ENCODE results near the gene NR6A1. TPM values are rescaled to one million over a fixed set of nuclear protein-coding genes. Genes with fewer than 3 reads are reported as not detected.

NR6A1 gene
- total RNA-seq, 1 experiment from 2014 or later, result 6.7 TPM

GRCh38 chr9:124522121-124523098 is 248.7 kb downstream of the NR6A1 start:
- CTCF ChIA-PET, result no interaction called here

GRCh38 chr9:124521142-124521541 is 250.0 kb downstream of the NR6A1 start:
- peaks cover 5% of the 10 kb centered on the region for H3K36me3 Mint-ChIP-seq (ENCODE audit: insufficient read depth, unreplicated experiment)
- TF ChIP-seq CTCF (IDR thresholded peaks at IDR 0.05; ENCODE audit: unreplicated experiment), result no peak
- no peaks in the 10 kb centered on the region for H3K9me3 Mint-ChIP-seq (ENCODE audit: low read depth, unreplicated experiment)
- intact Hi-C loops (cut with micrococcal nuclease; ENCODE audit: unreplicated experiment), result no loop called here
- no peak overlapping the region for H3K27ac Mint-ChIP-seq (ENCODE audit: unreplicated experiment)
- H3K4me3 Mint-ChIP-seq (ENCODE audit: low read depth, unreplicated experiment), result no peak overlapping the region
- CTCF ChIA-PET, result no interaction called here
- no peaks in the 10 kb centered on the region for H3K27me3 Mint-ChIP-seq (ENCODE audit: unreplicated experiment)
- BruUV-seq (replicated peaks), result no TSS peak
- no peaks in the 10 kb centered on the region for H3K4me1 Mint-ChIP-seq (ENCODE audit: low read depth, unreplicated experiment)
- DNase-seq, result no peak

More at GRCh38 chr9:124522121-124523098, 248.7 kb downstream of the NR6A1 start:
- Mint-ChIP-seq H3K27ac (ENCODE audit: unreplicated experiment) (no peak overlapping the region), H3K4me1 (ENCODE audit: low read depth, unreplicated experiment) (peaks cover 2% of the 10 kb centered on the region), H3K4me3 (ENCODE audit: low read depth, unreplicated experiment) (no peak overlapping the region), H3K9me3 (ENCODE audit: low read depth, unreplicated experiment) (no peaks in the 10 kb centered on the region), H3K36me3 (ENCODE audit: insufficient read depth, unreplicated experiment) (peaks cover 5% of the 10 kb centered on the region), H3K27me3 (ENCODE audit: unreplicated experiment) (no peaks in the 10 kb centered on the region)
- intact Hi-C loops (cut with micrococcal nuclease; ENCODE audit: unreplicated experiment), result no loop called here
- no peak for DNase-seq
- no peak for TF ChIP-seq CTCF (IDR thresholded peaks at IDR 0.05; ENCODE audit: unreplicated experiment)
- BruUV-seq (replicated peaks), result no TSS peak

GRCh38 chr9:124520206-124520596 is 250.9 kb downstream of the NR6A1 start:
- intact Hi-C loops (cut with micrococcal nuclease; ENCODE audit: unreplicated experiment), result no loop called here
- H3K27me3 Mint-ChIP-seq (ENCODE audit: unreplicated experiment), result no peaks in the 10 kb centered on the region
- H3K36me3 Mint-ChIP-seq (ENCODE audit: insufficient read depth, unreplicated experiment), result peaks cover 5% of the 10 kb centered on the region
- DNase-seq, result no peak
- H3K27ac Mint-ChIP-seq (ENCODE audit: unreplicated experiment), result no peak overlapping the region
- no TSS peak for BruUV-seq (replicated peaks)
- H3K4me1 Mint-ChIP-seq (ENCODE audit: low read depth, unreplicated experiment), result no peaks in the 10 kb centered on the region
- H3K9me3 Mint-ChIP-seq (ENCODE audit: low read depth, unreplicated experiment), result no peaks in the 10 kb centered on the region
- CTCF ChIA-PET, result no interaction called here
- no peak overlapping the region for H3K4me3 Mint-ChIP-seq (ENCODE audit: low read depth, unreplicated experiment)
- no peak for TF ChIP-seq CTCF (IDR thresholded peaks at IDR 0.05; ENCODE audit: unreplicated experiment)

GRCh38 chr9:124518116-124518515 is 253.0 kb downstream of the NR6A1 start:
- no peak for TF ChIP-seq CTCF (IDR thresholded peaks at IDR 0.05; ENCODE audit: unreplicated experiment)
- DNase-seq, result no peak
- BruUV-seq (replicated peaks), result no TSS peak
- H3K27me3 Mint-ChIP-seq (ENCODE audit: unreplicated experiment), result no peaks in the 10 kb centered on the region
- CTCF ChIA-PET, result no interaction called here
- H3K4me3 Mint-ChIP-seq (ENCODE audit: low read depth, unreplicated experiment), result no peak overlapping the region
- H3K27ac Mint-ChIP-seq (ENCODE audit: unreplicated experiment), result no peak overlapping the region
- H3K36me3 Mint-ChIP-seq (ENCODE audit: insufficient read depth, unreplicated experiment), result peaks cover 5% of the 10 kb centered on the region
- no peaks in the 10 kb centered on the region for H3K4me1 Mint-ChIP-seq (ENCODE audit: low read depth, unreplicated experiment)
- intact Hi-C loops (cut with micrococcal nuclease; ENCODE audit: unreplicated experiment), result no loop called here
- no peaks in the 10 kb centered on the region for H3K9me3 Mint-ChIP-seq (ENCODE audit: low read depth, unreplicated experiment)

Data from Calu3 (cell line).